Activated gamma-delta T cell treated with Interleukin-2 at 50 U/mL for 16 hours (primary cell): ENCODE results near the gene SQSTM1.
A peak's percentile ranks its signal among the peaks of the same experiment; 100 is the strongest.

ENCODE experiments used
- DNase-seq: peaks from one replicate; pipeline ENCODE4 v3.0.0-alpha.2; 2020

The SQSTM1 gene

GRCh38 chr5:179795049-179795862 lies 25.4 kb upstream of the SQSTM1 start:
- no peak for DNase-seq

GRCh38 chr5:179795863-179796833 lies 24.6 kb upstream of the SQSTM1 start:
- DNase-seq = peak; percentile 61

GRCh38 chr5:179796877-179797608 lies 23.7 kb upstream of the SQSTM1 start:
- DNase-seq = no peak

- DNase-seq = no peak
These were observed 23.0 kb upstream of the SQSTM1 start for GRCh38 chr5:179797741-179798140.

GRCh38 chr5:179798144-179798770 lies 22.4 kb upstream of the SQSTM1 start:
- DNase-seq = no peak

- DNase-seq = no peak
These were observed 21.7 kb upstream of the SQSTM1 start for GRCh38 chr5:179798771-179799643.

- no peak for DNase-seq
These were observed 21.1 kb upstream of the SQSTM1 start for GRCh38 chr5:179799644-179799973.

GRCh38 chr5:179800071-179800695 lies 20.5 kb upstream of the SQSTM1 start:
- no peak for DNase-seq

GRCh38 chr5:179800696-179801201 lies 20.0 kb upstream of the SQSTM1 start:
- DNase-seq = no peak

- DNase-seq = peak; percentile 86
These were observed 19.1 kb upstream of the SQSTM1 start for GRCh38 chr5:179801304-179802206.

- no peak for DNase-seq
These were observed 18.4 kb upstream of the SQSTM1 start for GRCh38 chr5:179802207-179802883.

GRCh38 chr5:179802950-179803562 lies 17.6 kb upstream of the SQSTM1 start:
- DNase-seq = no peak

GRCh38 chr5:179803651-179804554 lies 16.8 kb upstream of the SQSTM1 start:
- no peak for DNase-seq

- DNase-seq = no peak
These were observed 16.2 kb upstream of the SQSTM1 start for GRCh38 chr5:179804555-179804947.

- no peak for DNase-seq
These were observed 15.6 kb upstream of the SQSTM1 start for GRCh38 chr5:179805070-179805528.

- DNase-seq = no peak
These were observed 15.0 kb upstream of the SQSTM1 start for GRCh38 chr5:179805529-179806249.
